ENCODE data around the gene COG5. TPM values are rescaled to one million over a fixed set of nuclear protein-coding genes. Genes with fewer than 3 reads are reported as not detected.

COG5 gene
- total and polyA plus RNA-seq, 9 of the 15 experiments (the other 6 are each of a cell fraction or from before 2014, with no cell fraction given), result 15.3 to 75.1 (median 56.4) TPM

DNA sequence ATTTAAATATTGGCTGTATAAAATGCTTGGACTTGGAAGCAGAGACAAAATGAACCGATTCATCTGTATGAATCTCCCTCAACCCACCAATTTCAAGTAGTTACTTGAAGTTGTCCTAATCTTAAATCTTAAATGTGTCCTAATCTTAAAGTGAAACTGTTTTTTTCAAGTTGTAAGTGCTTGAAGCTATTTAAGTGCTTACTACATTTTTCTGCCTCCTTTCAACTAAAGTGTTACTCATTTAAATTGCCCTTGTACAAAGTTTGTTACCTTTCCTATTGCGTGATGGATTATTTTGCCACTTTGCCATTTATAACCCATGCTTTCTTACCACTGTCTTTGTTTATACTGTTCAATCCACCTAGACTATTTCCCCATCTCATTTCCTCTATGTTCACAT lies 19.2 kb upstream of the COG5 start (continued):
- TF ChIP-seq ZBTB9 (CRISPR knock-in tag; IDR thresholded peaks at IDR 0.05), result no peak

GRCh38 chr7:107581387-107582013 lies 17.8 kb upstream of the COG5 start:
- Histone ChIP-seq H3K4me3 (peak overlapping the region; percentile 62), H3K27me3 (ENCODE audit: control insufficient read depth in 2 of 2, insufficient read depth in 2 of 2, low read length in 2 of 2) (no peaks in the 10 kb centered on the region), H3K79me2 (ENCODE audit: control insufficient read depth, insufficient read depth, low read length) (peaks cover 49% of the 10 kb centered on the region), H3K36me3 (ENCODE audit: control insufficient read depth, insufficient read depth, low read length) (peaks cover 40% of the 10 kb centered on the region), H3K27ac (ENCODE audit: extremely low read depth, low read depth, low read length) (peak overlapping the region; percentile 83; the same call in 2 of the 3 replicates), H3K4me1 (replicated peaks in 1 of 2; ENCODE audit: control insufficient read depth in 2 of 2, insufficient read depth in 2 of 2, low read length in 2 of 2) (peaks cover 6 to 13% of the 10 kb centered on the region in 2 experiments; a peak in 4 of 5 replicates), H3K9me1 (ENCODE audit: control insufficient read depth, insufficient read depth, low read length) (no peaks in the 10 kb centered on the region), H3K9ac (ENCODE audit: insufficient read depth in 1 of 2, low read depth in 2 of 2, low read length in 2 of 2) (peak overlapping the region in 1 of 2 experiments; percentile 92; a peak in 3 of 4 replicates), H2AFZ (ENCODE audit: low read depth, low read length) (peak overlapping the region; percentile 13; the same call in 1 of the 2 replicates), H3K4me2 (ENCODE audit: insufficient read depth, low read length) (peak overlapping the region; percentile 65), H3K9me3 (replicated peaks; ENCODE audit: control insufficient read depth, insufficient read depth, low read depth, low read length) (no peaks in the 10 kb centered on the region), H4K20me1 (replicated peaks; ENCODE audit: control insufficient read depth, insufficient read depth, low read length) (no peaks in the 10 kb centered on the region)
- CTCF ChIA-PET (ENCODE audit: low intra/inter-chr PET ratio), result interaction anchor here (0.9 kb wide), 1 partner anchor 10 kb away, joined by 3 read pairs; no protein-coding TSS in a partner anchor
- DNase-seq (ENCODE audit: extremely low read depth in 1 of 4, low spot score in 3 of 4) (peak in 1 of 4 experiments; percentile 26), ATAC-seq (no peak), FAIRE-seq (no peak)
- POLR2A ChIA-PET, result interaction anchor here (0.5 to 2.6 kb wide), 5 partner anchors 9 to 500 kb away, joined by 3 to 12 read pairs (median 3); partner anchors contain the start of genes COG5 and DUS4L
- BruUV-seq (replicated peaks), result no TSS peak
- intact Hi-C loops (cut with micrococcal nuclease), result loop anchor here (2.0 kb wide), 1 partner anchor 143 kb away; no protein-coding TSS in a partner anchor
- in situ Hi-C loops (cut with MboI), result no loop called here
- 22% methylated on average over 5 of the region's 5 CpGs for WGBS (ENCODE audit: insufficient coverage, low coverage, missing lambda C conversion rate)
- peak; percentile 34; the same call in 1 of the 2 replicates for TF ChIP-seq ILF3 (IDR thresholded peaks at IDR 0.05; ENCODE audit: borderline replicate concordance)
- TF ChIP-seq TARDBP (IDR thresholded peaks at IDR 0.05), result no peak
- TF ChIP-seq, protein P1, sequence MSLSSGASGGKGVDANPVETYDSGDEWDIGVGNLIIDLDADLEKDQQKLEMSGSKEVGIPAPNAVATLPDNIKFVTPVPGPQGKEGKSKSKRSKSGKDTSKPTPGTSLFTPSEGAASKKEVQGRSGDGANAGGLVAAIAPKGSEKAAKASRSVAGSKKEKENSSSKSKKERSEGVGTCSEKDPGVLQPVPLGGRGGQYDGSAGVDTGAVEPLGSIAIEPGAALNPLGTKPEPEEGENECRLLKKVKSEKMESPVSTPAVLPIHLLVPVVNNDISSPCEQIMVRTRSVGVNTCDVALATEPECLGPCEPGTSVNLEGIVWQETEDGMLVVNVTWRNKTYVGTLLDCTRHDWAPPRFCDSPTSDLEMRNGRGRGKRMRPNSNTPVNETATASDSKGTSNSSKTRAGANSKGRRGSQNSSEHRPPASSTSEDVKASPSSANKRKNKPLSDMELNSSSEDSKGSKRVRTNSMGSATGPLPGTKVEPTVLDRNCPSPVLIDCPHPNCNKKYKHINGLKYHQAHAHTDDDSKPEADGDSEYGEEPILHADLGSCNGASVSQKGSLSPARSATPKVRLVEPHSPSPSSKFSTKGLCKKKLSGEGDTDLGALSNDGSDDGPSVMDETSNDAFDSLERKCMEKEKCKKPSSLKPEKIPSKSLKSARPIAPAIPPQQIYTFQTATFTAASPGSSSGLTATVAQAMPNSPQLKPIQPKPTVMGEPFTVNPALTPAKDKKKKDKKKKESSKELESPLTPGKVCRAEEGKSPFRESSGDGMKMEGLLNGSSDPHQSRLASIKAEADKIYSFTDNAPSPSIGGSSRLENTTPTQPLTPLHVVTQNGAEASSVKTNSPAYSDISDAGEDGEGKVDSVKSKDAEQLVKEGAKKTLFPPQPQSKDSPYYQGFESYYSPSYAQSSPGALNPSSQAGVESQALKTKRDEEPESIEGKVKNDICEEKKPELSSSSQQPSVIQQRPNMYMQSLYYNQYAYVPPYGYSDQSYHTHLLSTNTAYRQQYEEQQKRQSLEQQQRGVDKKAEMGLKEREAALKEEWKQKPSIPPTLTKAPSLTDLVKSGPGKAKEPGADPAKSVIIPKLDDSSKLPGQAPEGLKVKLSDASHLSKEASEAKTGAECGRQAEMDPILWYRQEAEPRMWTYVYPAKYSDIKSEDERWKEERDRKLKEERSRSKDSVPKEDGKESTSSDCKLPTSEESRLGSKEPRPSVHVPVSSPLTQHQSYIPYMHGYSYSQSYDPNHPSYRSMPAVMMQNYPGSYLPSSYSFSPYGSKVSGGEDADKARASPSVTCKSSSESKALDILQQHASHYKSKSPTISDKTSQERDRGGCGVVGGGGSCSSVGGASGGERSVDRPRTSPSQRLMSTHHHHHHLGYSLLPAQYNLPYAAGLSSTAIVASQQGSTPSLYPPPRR (CRISPR knock-in tag; IDR thresholded peaks at IDR 0.05; ENCODE audit: borderline replicate concordance), result no peak
- peak; percentile 83 for TF ChIP-seq PRDM10 (IDR thresholded peaks at IDR 0.05; ENCODE audit: partially characterized antibody)
- 0 out of 2 replicates have a peak, but pooled peaks have one; percentile 5 for TF ChIP-seq NCOA6 (IDR thresholded peaks at IDR 0.05)
- no peak for TF ChIP-seq ZZZ3 (IDR thresholded peaks at IDR 0.05)
- TF ChIP-seq EHMT2 (IDR thresholded peaks at IDR 0.05), result no peak
- TF ChIP-seq C11orf30 (IDR thresholded peaks at IDR 0.05; ENCODE audit: low read depth), result peak; percentile 35; the same call in 1 of the 2 replicates
